NB4 (cell line): ENCODE data around the gene AFF1.

Experiments used
- POLR2A ChIP-seq: IDR thresholded peaks from 2 replicates; pipeline ENCODE4 v1.6.1; 2011; ENCODE audit warnings: mild to moderate bottlenecking; ENCODE audit not compliant: insufficient read length; ENCODE audit errors: extremely low read depth
- TF ChIP-seq, protein P1 (sequence below): IDR thresholded peaks from one replicate; pipeline ENCODE4 v1.5.1; 2012; ENCODE audit warnings: low read depth, low read length

- TF ChIP-seq, protein P1, sequence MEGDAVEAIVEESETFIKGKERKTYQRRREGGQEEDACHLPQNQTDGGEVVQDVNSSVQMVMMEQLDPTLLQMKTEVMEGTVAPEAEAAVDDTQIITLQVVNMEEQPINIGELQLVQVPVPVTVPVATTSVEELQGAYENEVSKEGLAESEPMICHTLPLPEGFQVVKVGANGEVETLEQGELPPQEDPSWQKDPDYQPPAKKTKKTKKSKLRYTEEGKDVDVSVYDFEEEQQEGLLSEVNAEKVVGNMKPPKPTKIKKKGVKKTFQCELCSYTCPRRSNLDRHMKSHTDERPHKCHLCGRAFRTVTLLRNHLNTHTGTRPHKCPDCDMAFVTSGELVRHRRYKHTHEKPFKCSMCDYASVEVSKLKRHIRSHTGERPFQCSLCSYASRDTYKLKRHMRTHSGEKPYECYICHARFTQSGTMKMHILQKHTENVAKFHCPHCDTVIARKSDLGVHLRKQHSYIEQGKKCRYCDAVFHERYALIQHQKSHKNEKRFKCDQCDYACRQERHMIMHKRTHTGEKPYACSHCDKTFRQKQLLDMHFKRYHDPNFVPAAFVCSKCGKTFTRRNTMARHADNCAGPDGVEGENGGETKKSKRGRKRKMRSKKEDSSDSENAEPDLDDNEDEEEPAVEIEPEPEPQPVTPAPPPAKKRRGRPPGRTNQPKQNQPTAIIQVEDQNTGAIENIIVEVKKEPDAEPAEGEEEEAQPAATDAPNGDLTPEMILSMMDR = no peak
- no peak for TF ChIP-seq POLR2A
Observed at GRCh38 chr4:87075876-87076275, 141.1 kb downstream of the AFF1 start.
